H1 (cell line): ENCODE measurements around the gene FRMD5. TPM values are rescaled to one million over a fixed set of nuclear protein-coding genes. Genes with fewer than 3 reads are reported as not detected.

Experiments used
- CTCF ChIA-PET: fragments of 300-600 bp; sonication (Branson Sonifier 250); formaldehyde crosslinking; loops from one replicate; lab custom pipeline; 2021; ENCODE audit not compliant: partially characterized antibody; lab: Charles Lee
- POLR2A ChIA-PET: fragments of 300-600 bp; sonication (Branson Sonifier 250); formaldehyde crosslinking; loops from one replicate; lab custom pipeline; 2021; ENCODE audit warnings: inconsistent platforms; ENCODE audit not compliant: partially characterized antibody; lab: Charles Lee
- DNase-seq, 2 experiments: peaks; one replicate each; pipeline versions ENCODE4 v3.0.0 to v3.0.0-alpha.2; 2010 to 2022; ENCODE audit warnings: low spot score in 2 of 2, low read depth in 1 of 2, mixed read lengths in 1 of 2
- FAIRE-seq: peaks from 2 replicates; lab custom pipeline; 2011; peaks lifted over from hg19 to GRCh38; lab: Jason Lieb, UNC
- H2AFZ ChIP-seq: 2 replicates; pipeline ENCODE4 v1.8.1; 2012; ENCODE audit warnings: low read length, inconsistent platforms
- H2AK5ac ChIP-seq: 2 replicates; pipeline ENCODE4 v1.6.1; 2013; ENCODE audit warnings: low read depth, low read length
- H2BK120ac ChIP-seq: replicated peaks from 2 replicates; pipeline ENCODE3; 2013; ENCODE audit warnings: low read depth, low read length, inconsistent platforms
- H2BK12ac ChIP-seq: 2 replicates; pipeline ENCODE4 v1.6.1; 2013; ENCODE audit warnings: low read depth, low read length
- H2BK15ac ChIP-seq: 2 replicates; pipeline ENCODE4 v1.6.1; 2013; ENCODE audit warnings: low read length
- H2BK20ac ChIP-seq: 2 replicates; pipeline ENCODE4 v1.6.1; 2013; ENCODE audit warnings: low read length
- H2BK5ac ChIP-seq: 2 replicates; pipeline ENCODE4 v1.6.1; 2013; ENCODE audit warnings: low read depth, low read length
- H3K14ac ChIP-seq: 2 replicates; pipeline ENCODE4 v1.6.1; 2013; ENCODE audit warnings: inconsistent platforms; ENCODE audit not compliant: insufficient read length
- H3K18ac ChIP-seq: 2 replicates; pipeline ENCODE4 v1.6.1; 2013; ENCODE audit warnings: low read length; ENCODE audit errors: extremely low read depth
- H3K23ac ChIP-seq: 2 replicates; pipeline ENCODE4 v1.6.1; 2013; ENCODE audit warnings: inconsistent platforms; ENCODE audit not compliant: insufficient read length
- H3K23me2 ChIP-seq: 2 replicates; pipeline ENCODE4 v1.6.1; 2013; ENCODE audit warnings: low read depth, low read length
- H3K27ac ChIP-seq: 2 replicates; pipeline ENCODE4 v1.6.1; 2011; ENCODE audit warnings: low read depth, low read length, inconsistent platforms
- H3K27me3 ChIP-seq, 4 experiments: replicated peaks in 1 of 4; 1 replicate in 1 of 4; 2 replicates in 3 of 4; pipeline versions ENCODE4 v1.6.1 to v1.8.1; 2011 to 2013; ENCODE audit warnings: low read length in 3 of 4, mild to moderate bottlenecking in 3 of 4, inconsistent platforms in 2 of 4, mixed read lengths in 2 of 4, moderate library complexity in 1 of 4; ENCODE audit not compliant: control insufficient read depth in 3 of 4, insufficient read depth in 3 of 4; ENCODE audit errors: extremely low read depth in 1 of 4
- H3K36me3 ChIP-seq, 4 experiments: 2 replicates each; pipeline versions ENCODE4 v1.6.1 to v1.8.1; 2011 to 2013; ENCODE audit warnings: mild to moderate bottlenecking in 4 of 4, low read length in 3 of 4, moderate library complexity in 2 of 4, control low read depth in 1 of 4, inconsistent platforms in 1 of 4; ENCODE audit not compliant: insufficient read depth in 4 of 4, control insufficient read depth in 2 of 4
- H3K4ac ChIP-seq: replicated peaks from 2 replicates; pipeline ENCODE3; 2013; ENCODE audit warnings: low read length, low read depth, mixed read lengths, inconsistent platforms; ENCODE audit not compliant: insufficient read length
- H3K4me1 ChIP-seq, 4 experiments: replicated peaks in 1 of 4; 1 replicate in 1 of 4; 2 replicates in 3 of 4; pipeline versions ENCODE4 v1.6.1 to v1.8.1; 2011 to 2013; ENCODE audit warnings: low read length in 3 of 4, inconsistent platforms in 2 of 4, mixed read lengths in 1 of 4; ENCODE audit not compliant: insufficient read depth in 4 of 4, control insufficient read depth in 3 of 4
- H3K4me2 ChIP-seq, 2 experiments: 2 replicates each; pipeline versions ENCODE4 v1.6.1 to v1.8.1; 2011 to 2013; ENCODE audit warnings: low read depth in 2 of 2, low read length in 2 of 2, control low read depth in 1 of 2, inconsistent platforms in 1 of 2, mild to moderate bottlenecking in 1 of 2; ENCODE audit not compliant: insufficient read depth in 1 of 2
- H3K4me3 ChIP-seq, 4 experiments: fragments of 200-600, 300-600 bp in 1 of 4; sonication (generic), shearing (Covaris generic), sonication (Bioruptor Twin) in 1 of 4; 2 replicates each; pipeline versions ENCODE4 v1.5.1 to v1.8.1; 2011 to 2016; ENCODE audit warnings: low read length in 4 of 4, low read depth in 3 of 4, control low read depth in 2 of 4, inconsistent platforms in 2 of 4, mild to moderate bottlenecking in 2 of 4, mixed read lengths in 1 of 4, moderate library complexity in 1 of 4; ENCODE audit not compliant: insufficient read depth in 2 of 4; ENCODE audit errors: extremely low read depth in 1 of 4
- H3K56ac ChIP-seq: replicated peaks from 2 replicates; pipeline ENCODE3; 2013; ENCODE audit warnings: low read depth, mild to moderate bottlenecking, mixed read lengths, low read length, inconsistent platforms; ENCODE audit not compliant: insufficient read length
- H3K79me1 ChIP-seq: 2 replicates; pipeline ENCODE4 v1.6.1; 2013; ENCODE audit warnings: low read depth, low read length, control low read depth
- H3K79me2 ChIP-seq, 2 experiments: 2 replicates each; pipeline versions ENCODE4 v1.6.1 to v1.8.1; 2012 to 2013; ENCODE audit warnings: low read length in 2 of 2, mild to moderate bottlenecking in 2 of 2, inconsistent platforms in 1 of 2; ENCODE audit not compliant: insufficient read depth in 2 of 2, control insufficient read depth in 1 of 2
- H3K9ac ChIP-seq, 4 experiments: replicated peaks in 1 of 4; 1 replicate in 1 of 4; 2 replicates in 3 of 4; pipeline versions ENCODE4 v1.6.1 to v1.8.1; 2011 to 2013; ENCODE audit warnings: low read depth in 3 of 4, low read length in 3 of 4, control low read depth in 2 of 4, mild to moderate bottlenecking in 2 of 4, moderate library complexity in 2 of 4, inconsistent platforms in 1 of 4; ENCODE audit errors: extremely low read depth in 1 of 4
- H3K9me3 ChIP-seq, 2 experiments: 2 replicates each; pipeline versions ENCODE4 v1.6.1 to v1.8.1; 2012 to 2013; ENCODE audit warnings: mild to moderate bottlenecking in 2 of 2, moderate library complexity in 2 of 2, control low read depth in 1 of 2, inconsistent platforms in 1 of 2, low read depth in 1 of 2, low read length in 1 of 2, mixed read lengths in 1 of 2; ENCODE audit not compliant: insufficient read depth in 2 of 2
- H4K20me1 ChIP-seq, 2 experiments: replicated peaks in 1 of 2; 2 replicates each; pipeline versions ENCODE3 to v1.8.1; 2011 to 2013; ENCODE audit warnings: inconsistent platforms in 2 of 2, low read length in 2 of 2, mild to moderate bottlenecking in 1 of 2; ENCODE audit not compliant: insufficient read depth in 2 of 2, control insufficient read depth in 1 of 2
- H4K5ac ChIP-seq: 2 replicates; pipeline ENCODE4 v1.6.1; 2013; ENCODE audit warnings: low read length, low read depth, mixed read lengths, inconsistent platforms; ENCODE audit not compliant: insufficient read length
- H4K8ac ChIP-seq: 2 replicates; pipeline ENCODE4 v1.8.0; 2013; ENCODE audit warnings: mild to moderate bottlenecking, moderate library complexity, low read length, inconsistent platforms; ENCODE audit not compliant: insufficient read depth; ENCODE audit errors: extremely low read depth
- H4K91ac ChIP-seq: replicated peaks from 2 replicates; pipeline ENCODE3; 2013; ENCODE audit warnings: low read length, mixed read lengths, inconsistent platforms; ENCODE audit not compliant: insufficient read length
- BACH1 ChIP-seq: IDR thresholded peaks from 2 replicates; pipeline ENCODE4 v1.6.1; 2012; ENCODE audit warnings: low read length, improper control_type of control experiment
- CBX8 ChIP-seq: fragments of 300-800, 300-1000 bp; sonication (generic); IDR thresholded peaks from 2 replicates; pipeline ENCODE4 v1.7.1; 2016; ENCODE audit warnings: low read depth, low read length, borderline replicate concordance
- CEBPB ChIP-seq: IDR thresholded peaks from 2 replicates; pipeline ENCODE4 v1.6.1; 2012; ENCODE audit warnings: low read depth, low read length
- CHD1 ChIP-seq: IDR thresholded peaks from 2 replicates; pipeline ENCODE4 v1.6.1; 2012; ENCODE audit warnings: low read depth, low read length, improper control_type of control experiment
- CHD2 ChIP-seq: IDR thresholded peaks from 2 replicates; pipeline ENCODE4 v1.6.1; 2012; ENCODE audit warnings: low read length, improper control_type of control experiment
- FOSL1 ChIP-seq: IDR thresholded peaks from 2 replicates; pipeline ENCODE4 v1.6.1; 2011; ENCODE audit warnings: mild to moderate bottlenecking, low read depth, low read length, moderate library complexity; ENCODE audit not compliant: insufficient read depth
- GABPA ChIP-seq: IDR thresholded peaks from 2 replicates; pipeline ENCODE4 v1.6.1; 2011; ENCODE audit warnings: mild to moderate bottlenecking, low read length, moderate library complexity, borderline replicate concordance; ENCODE audit not compliant: insufficient read depth
- HDAC6 ChIP-seq: IDR thresholded peaks from one replicate; pipeline ENCODE4 v1.7.1; 2012; ENCODE audit warnings: low read depth, mild to moderate bottlenecking, inconsistent platforms, low read length, moderate library complexity
- KDM5A ChIP-seq: fragments of 200-600 bp; IDR thresholded peaks from 2 replicates; pipeline ENCODE4 v1.7.1; 2012; ENCODE audit warnings: mild to moderate bottlenecking, low read length, inconsistent platforms, mixed read lengths
- RBBP5 ChIP-seq: IDR thresholded peaks from 2 replicates; pipeline ENCODE4 v1.7.1; 2012; ENCODE audit warnings: low read depth, mild to moderate bottlenecking, inconsistent platforms, low read length, moderate library complexity, borderline replicate concordance
- SIRT6 ChIP-seq: IDR thresholded peaks from one replicate; pipeline ENCODE4 v1.7.1; 2012; ENCODE audit warnings: low read length, inconsistent platforms
- TBP ChIP-seq: IDR thresholded peaks from 2 replicates; pipeline ENCODE4 v1.6.1; 2011; ENCODE audit warnings: low read depth, low read length, improper control_type of control experiment
- TEAD4 ChIP-seq: IDR thresholded peaks from 2 replicates; pipeline ENCODE4 v1.6.1; 2012; ENCODE audit warnings: low read depth, low read length, inconsistent platforms, mixed read lengths
- WGBS, 2 experiments: shearing (Covaris generic) in 1 of 2; methylation state at CpG; one replicate each; pipeline versions ENCODE4 v1.1.6 to v1.1.7; 2013 to 2015; ENCODE audit warnings: low lambda C conversion rate in 2 of 2, mixed read lengths in 2 of 2, inconsistent platforms in 1 of 2, low coverage in 1 of 2, missing lambda C conversion rate in 1 of 2; ENCODE audit not compliant: insufficient replicate concordance in 2 of 2, insufficient coverage in 1 of 2, insufficient read length in 1 of 2; ENCODE audit errors: extremely low coverage in 1 of 2, missing lambda C conversion rate in 1 of 2; 5-methylcytosine and 5-hydroxymethylcytosine counted together
- polyA plus RNA-seq, 7 experiments: library from polyadenylated mRNA; depleted of rRNA in 3 of 7; stranded (reverse) in 5 of 7; unstranded in 2 of 7; fragments of >200 nt in 5 of 7; fragments of 200-250 nt in 2 of 7; gene quantifications; 1 replicate in 5 of 7; 2 replicates in 1 of 7; 4 replicates in 1 of 7; pipeline versions ENCODE4 v1.2.1 to v1.2.3, GENCODE V29; 2011 to 2013; ENCODE audit warnings: missing spikeins in 2 of 7, mixed read lengths in 2 of 7
- total RNA-seq: library from RNA; stranded (reverse); fragmentation: NEBNext Ultra II Directional; extraction: Animal tissue kit (Norgen Biotek cat#: 25700); gene quantifications from 2 replicates; pipeline ENCODE4 v1.2.1, GENCODE V29; 2021

FRMD5 gene
- total and polyA plus RNA-seq, 2 of the 8 experiments (the other 6 are each of a cell fraction or from before 2014, with no cell fraction given) = 10.1 to 12.6 TPM

- H2AFZ ChIP-seq = no peak overlapping the region
- H3K23ac ChIP-seq = no peak overlapping the region
- H3K36me3 ChIP-seq = no peaks in the 10 kb centered on the region
- H3K9ac ChIP-seq = no peak overlapping the region
- H2BK15ac ChIP-seq = no peak overlapping the region
- no peaks in the 10 kb centered on the region for H3K79me2 ChIP-seq
- CTCF ChIA-PET = interaction anchor here (0.7 to 2.7 kb wide), 3 partner anchors 17 to 165 kb away, joined by 3 to 11 read pairs (median 3); no protein-coding TSS in a partner anchor
- H3K9me3 ChIP-seq = no peaks in the 10 kb centered on the region
- H3K23me2 ChIP-seq = no peaks in the 10 kb centered on the region
- H3K56ac ChIP-seq = no peak overlapping the region
- H3K4me2 ChIP-seq = no peak overlapping the region
- H3K14ac ChIP-seq = no peak overlapping the region
- WGBS, 2 experiments = 79% methylated on average over 1 of the region's 1 CpG; no CpG with 5 or more reads in 1 of the 2 experiments
- FAIRE-seq (no peak), DNase-seq (no peak)
- POLR2A ChIA-PET = no interaction called here
- H2BK20ac ChIP-seq = no peak overlapping the region
- no peak overlapping the region for H3K4me3 ChIP-seq
- no peaks in the 10 kb centered on the region for H3K27me3 ChIP-seq
- H4K20me1 ChIP-seq = peaks cover 0 to 2% of the 10 kb centered on the region in 2 experiments
- no peak overlapping the region for H4K8ac ChIP-seq
- no peak overlapping the region for H4K5ac ChIP-seq
- no peak overlapping the region for H2BK12ac ChIP-seq
- H3K4me1 ChIP-seq = no peaks in the 10 kb centered on the region
- H3K18ac ChIP-seq = no peak overlapping the region
- H2BK120ac ChIP-seq = no peak overlapping the region
- H2AK5ac ChIP-seq = no peak overlapping the region
- no peaks in the 10 kb centered on the region for H3K79me1 ChIP-seq
- H3K27ac ChIP-seq = no peak overlapping the region
- no peak overlapping the region for H2BK5ac ChIP-seq
- H3K4ac ChIP-seq = no peak overlapping the region
- no peak overlapping the region for H4K91ac ChIP-seq
- no peak for TF ChIP-seq TEAD4
- no peak for TF ChIP-seq CBX8
- TF ChIP-seq GABPA = no peak
- TF ChIP-seq FOSL1 = no peak
- TF ChIP-seq KDM5A = no peak
- no peak for TF ChIP-seq RBBP5
- no peak for TF ChIP-seq TBP
- TF ChIP-seq BACH1 = no peak
- TF ChIP-seq HDAC6 = no peak
- no peak for TF ChIP-seq SIRT6
- TF ChIP-seq CEBPB = no peak
- no peak for TF ChIP-seq CHD1
- TF ChIP-seq CHD2 = no peak
Observed at GRCh38 chr15:44082558-44083157, 112.4 kb downstream of the FRMD5 start.
